Tibial nerve (tissue), 3 donors: ENCODE data around the gene PAFAH1B2.

ENCODE experiments used
- EP300 ChIP-seq, 2 donors: sonication (generic); formaldehyde crosslinking; IDR thresholded peaks; one replicate each; pipeline ENCODE4 v1.6.1; 2017; ENCODE audit warnings: antibody characterized with exemption in 2 of 2, mild to moderate bottlenecking in 1 of 2
- POLR2A ChIP-seq, 2 donors: fragments of 450-650 bp; IDR thresholded peaks; one replicate each; pipeline ENCODE4 v1.6.1; 2017; ENCODE audit warnings: antibody characterized with exemption in 2 of 2, mild to moderate bottlenecking in 2 of 2, moderate library complexity in 2 of 2

- no peak for TF ChIP-seq EP300 (IDR thresholded peaks at IDR 0.05)
- no peak for TF ChIP-seq POLR2A (IDR thresholded peaks at IDR 0.05)
Measured at GRCh38 chr11:117191680-117192400, 47.8 kb downstream of the PAFAH1B2 start.
